Activated naive CD4-positive, alpha-beta T cell treated with anti-CD3 and anti-CD28 coated beads, Interleukin-2, amount 50 U/mL, for 16 hours (primary cell): ENCODE measurements around the gene ZFC3H1.

Experiments
- DNase-seq: peaks from one replicate; pipeline ENCODE4 v3.0.0-alpha.2; 2020

Gene ZFC3H1

GRCh38 chr12:71671311-71671710, 7.7 kb upstream of the ZFC3H1 start:
- DNase-seq: no peak

- DNase-seq: no peak
Measured at GRCh38 chr12:71666259-71666658, 2.6 kb upstream of the ZFC3H1 start.

GRCh38 chr12:71665090-71665463, 1.4 kb upstream of the ZFC3H1 start:
- DNase-seq: no peak

- DNase-seq: no peak
Measured at GRCh38 chr12:71664411-71665089, 902 bp upstream of the ZFC3H1 start.

- DNase-seq: peak; percentile 79
Measured at GRCh38 chr12:71662849-71663560, 643 bp downstream of the ZFC3H1 start.

- no peak for DNase-seq
Measured at GRCh38 chr12:71661977-71662530, 1.6 kb downstream of the ZFC3H1 start.

GRCh38 chr12:71656740-71657139, 6.9 kb downstream of the ZFC3H1 start:
- no peak for DNase-seq

GRCh38 chr12:71655907-71656306, 7.7 kb downstream of the ZFC3H1 start:
- DNase-seq: no peak

- DNase-seq: no peak
Measured at GRCh38 chr12:71655495-71655894, 8.2 kb downstream of the ZFC3H1 start.

GRCh38 chr12:71654200-71654599, 9.4 kb downstream of the ZFC3H1 start:
- no peak for DNase-seq

- DNase-seq: no peak
Measured at GRCh38 chr12:71653137-71653536, 10.5 kb downstream of the ZFC3H1 start.

- no peak for DNase-seq
Measured at GRCh38 chr12:71652656-71653055, 11.0 kb downstream of the ZFC3H1 start.

- no peak for DNase-seq
Measured at GRCh38 chr12:71649401-71649800, 14.2 kb downstream of the ZFC3H1 start.

GRCh38 chr12:71648537-71648936, 15.1 kb downstream of the ZFC3H1 start:
- no peak for DNase-seq

- DNase-seq: no peak
Measured at GRCh38 chr12:71646512-71646911, 17.1 kb downstream of the ZFC3H1 start.

GRCh38 chr12:71645268-71645667, 18.4 kb downstream of the ZFC3H1 start:
- DNase-seq: no peak

GRCh38 chr12:71642264-71642663, 21.4 kb downstream of the ZFC3H1 start:
- DNase-seq: no peak

GRCh38 chr12:71641390-71641789, 22.3 kb downstream of the ZFC3H1 start:
- no peak for DNase-seq

GRCh38 chr12:71640316-71640715, 23.3 kb downstream of the ZFC3H1 start:
- DNase-seq: no peak

GRCh38 chr12:71639341-71639760, 24.3 kb downstream of the ZFC3H1 start:
- no peak for DNase-seq

- no peak for DNase-seq
Measured at GRCh38 chr12:71638499-71638898, 25.1 kb downstream of the ZFC3H1 start.

GRCh38 chr12:71636704-71637115, 26.9 kb downstream of the ZFC3H1 start:
- DNase-seq: no peak

GRCh38 chr12:71627438-71628002, 36.1 kb downstream of the ZFC3H1 start:
- DNase-seq: no peak

GRCh38 chr12:71626768-71627167, 36.9 kb downstream of the ZFC3H1 start:
- DNase-seq: no peak
